PC-9 (cell line): ENCODE data around the gene KXD1. TPM values are rescaled to one million over a fixed set of nuclear protein-coding genes. Genes with fewer than 3 reads are reported as not detected.

Experiments
- BruUV-seq: library from RNA; stranded (reverse); fragments of 400-500 nt; replicated peaks from 2 replicates; lab custom pipeline; 2021; lab: Mats Ljungman, UMichigan
- CTCF ChIA-PET: fragments of 300-600 bp; sonication (Branson Sonifier 250); formaldehyde crosslinking; loops from one replicate; lab custom pipeline; 2022; ENCODE audit warnings: antibody characterized with exemption; lab: Charles Lee
- POLR2A ChIA-PET: fragments of 300-600 bp; sonication (Branson Sonifier 250); formaldehyde crosslinking; loops from one replicate; lab custom pipeline; 2022; ENCODE audit warnings: antibody characterized with exemption; ENCODE audit not compliant: unreplicated experiment; lab: Charles Lee
- DNase-seq, 2 experiments: peaks; one replicate each; pipeline versions ENCODE4 v3.0.0 to v3.0.0-alpha.2; 2015 to 2022; ENCODE audit warnings: mixed read lengths in 1 of 2
- H2AFZ ChIP-seq: fragments of 200-600 bp; sonication (generic); 2 replicates; pipeline ENCODE4 v1.8.1; 2017; ENCODE audit warnings: antibody characterized with exemption
- H3F3A ChIP-seq: fragments of 200-600 bp; sonication (generic); 2 replicates; pipeline ENCODE4 v1.8.1; 2017; ENCODE audit warnings: antibody characterized with exemption, mild to moderate bottlenecking, low read depth; ENCODE audit not compliant: insufficient read depth
- H3K27ac ChIP-seq: fragments of 200-600 bp; sonication (generic); 2 replicates; pipeline ENCODE4 v1.6.1; 2016; ENCODE audit warnings: mixed run types
- H3K27me3 ChIP-seq: fragments of 200-600 bp; sonication (generic); 2 replicates; pipeline ENCODE4 v1.6.1; 2016; ENCODE audit warnings: low read depth, mixed run types; ENCODE audit not compliant: insufficient read depth
- H3K36me3 ChIP-seq: fragments of 200-600 bp; sonication (generic); 2 replicates; pipeline ENCODE4 v1.6.1; 2016; ENCODE audit warnings: low read depth, mixed run types
- H3K4me1 ChIP-seq: fragments of 200-600 bp; sonication (generic); replicated peaks from 2 replicates; pipeline ENCODE4 v1.6.1; 2016; ENCODE audit warnings: mixed run types; ENCODE audit not compliant: insufficient read depth
- H3K4me2 ChIP-seq: fragments of 200-600 bp; sonication (generic); 2 replicates; pipeline ENCODE4 v1.6.1; 2017; ENCODE audit warnings: mixed run types
- H3K4me3 ChIP-seq: fragments of 200-600 bp; sonication (generic); 2 replicates; pipeline ENCODE4 v1.6.1; 2016; ENCODE audit warnings: mixed run types
- H3K79me2 ChIP-seq: fragments of 200-600 bp; sonication (generic); 2 replicates; pipeline ENCODE4 v1.6.1; 2017; ENCODE audit warnings: low read depth, mixed run types
- H3K9me2 ChIP-seq: fragments of 200-600 bp; sonication (generic); 2 replicates; pipeline ENCODE4 v1.8.1; 2017; ENCODE audit warnings: mild to moderate bottlenecking; ENCODE audit not compliant: insufficient read depth
- H3K9me3 ChIP-seq: fragments of 200-600 bp; sonication (generic); 2 replicates; pipeline ENCODE4 v1.8.1; 2016; ENCODE audit warnings: low read depth; ENCODE audit not compliant: insufficient read depth
- H4K20me1 ChIP-seq: fragments of 200-600 bp; sonication (generic); 2 replicates; pipeline ENCODE4 v1.8.1; 2017; ENCODE audit not compliant: insufficient read depth
- EZH2 ChIP-seq: fragments of 200-600 bp; sonication (generic); IDR thresholded peaks from 2 replicates; pipeline ENCODE4 v1.8.0; 2017; ENCODE audit warnings: antibody characterized with exemption, low read depth
- intact Hi-C: fragments of 100-400 bp; cut with micrococcal nuclease; formaldehyde crosslinking; loops from one replicate; pipeline ENCODE4 v1.10.0; 2022; ENCODE audit not compliant: unreplicated experiment
- total RNA-seq: library from RNA; stranded (reverse); gene quantifications from 2 replicates; pipeline ENCODE4 v1.2.3, GENCODE V29; 2021
- TF ChIP-seq, protein P1 (sequence below): fragments of 200-600 bp; sonication (generic); conservative IDR thresholded peaks from 2 replicates; pipeline ENCODE4 v1.6.1; 2017; ENCODE audit warnings: mixed run types, antibody characterized with exemption, mild to moderate bottlenecking, moderate library complexity

The KXD1 gene
- total RNA-seq, 1 experiment from 2014 or later = 101 TPM

DNA sequence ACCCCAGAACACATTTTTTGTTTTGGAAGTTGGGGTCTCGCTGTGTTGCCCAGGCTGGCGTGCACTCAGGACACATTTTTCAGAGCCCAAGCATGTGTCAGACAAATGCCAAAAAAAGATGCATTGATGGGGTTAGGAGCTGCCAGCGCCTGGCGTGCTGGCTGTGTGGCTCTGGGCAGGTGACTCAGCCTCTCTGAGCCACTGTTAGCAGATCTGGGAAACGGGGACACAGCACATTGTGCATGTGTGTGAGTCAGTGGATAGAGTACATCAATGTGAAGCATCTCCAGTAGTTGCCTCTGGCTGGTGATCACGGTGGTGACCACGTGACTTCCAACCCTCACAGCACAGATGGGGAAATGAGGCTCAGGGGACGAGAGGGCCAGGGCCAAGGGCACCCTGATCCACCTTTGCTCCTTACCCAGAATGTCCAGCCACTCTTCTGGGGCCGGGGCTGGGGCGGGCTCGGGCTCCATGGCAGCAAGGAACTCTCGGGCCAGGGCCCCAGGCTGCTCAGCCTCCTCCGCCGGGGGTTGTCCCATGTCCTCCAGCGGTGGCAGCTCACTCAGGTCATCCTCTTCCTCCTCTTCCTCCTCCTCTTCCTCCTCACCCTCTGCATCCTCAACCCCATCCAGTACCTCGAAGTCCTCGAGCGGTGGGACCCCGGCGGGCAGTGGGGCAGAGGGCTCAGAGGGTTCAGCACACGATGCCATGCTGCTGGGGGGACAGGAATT is 16.2 kb upstream of the KXD1 start:
- Histone ChIP-seq H4K20me1 (no peaks in the 10 kb centered on the region), H3K27me3 (no peaks in the 10 kb centered on the region), H3K4me3 (no peak overlapping the region; the same call in 1 of the 2 replicates), H3K36me3 (peaks cover 26% of the 10 kb centered on the region), H3K27ac (no peak overlapping the region), H3K79me2 (peaks cover 17% of the 10 kb centered on the region), H3K9me3 (no peaks in the 10 kb centered on the region), H2AFZ (no peak overlapping the region), H3K9me2 (no peaks in the 10 kb centered on the region), H3K4me1 (peaks cover 10% of the 10 kb centered on the region; the same call in 1 of the 2 replicates), H3F3A (peaks cover 6% of the 10 kb centered on the region; the same call in 1 of the 2 replicates), H3K4me2 (peak overlapping the region; percentile 99; the same call in 1 of the 2 replicates)
- TSS peak; percentile 10 for BruUV-seq
- TF ChIP-seq, protein P1, sequence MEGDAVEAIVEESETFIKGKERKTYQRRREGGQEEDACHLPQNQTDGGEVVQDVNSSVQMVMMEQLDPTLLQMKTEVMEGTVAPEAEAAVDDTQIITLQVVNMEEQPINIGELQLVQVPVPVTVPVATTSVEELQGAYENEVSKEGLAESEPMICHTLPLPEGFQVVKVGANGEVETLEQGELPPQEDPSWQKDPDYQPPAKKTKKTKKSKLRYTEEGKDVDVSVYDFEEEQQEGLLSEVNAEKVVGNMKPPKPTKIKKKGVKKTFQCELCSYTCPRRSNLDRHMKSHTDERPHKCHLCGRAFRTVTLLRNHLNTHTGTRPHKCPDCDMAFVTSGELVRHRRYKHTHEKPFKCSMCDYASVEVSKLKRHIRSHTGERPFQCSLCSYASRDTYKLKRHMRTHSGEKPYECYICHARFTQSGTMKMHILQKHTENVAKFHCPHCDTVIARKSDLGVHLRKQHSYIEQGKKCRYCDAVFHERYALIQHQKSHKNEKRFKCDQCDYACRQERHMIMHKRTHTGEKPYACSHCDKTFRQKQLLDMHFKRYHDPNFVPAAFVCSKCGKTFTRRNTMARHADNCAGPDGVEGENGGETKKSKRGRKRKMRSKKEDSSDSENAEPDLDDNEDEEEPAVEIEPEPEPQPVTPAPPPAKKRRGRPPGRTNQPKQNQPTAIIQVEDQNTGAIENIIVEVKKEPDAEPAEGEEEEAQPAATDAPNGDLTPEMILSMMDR = no peak
- no peak for TF ChIP-seq EZH2
- no peak for DNase-seq
- POLR2A ChIA-PET = no interaction called here
- intact Hi-C loops = no loop called here
- CTCF ChIA-PET = no interaction called here

DNA sequence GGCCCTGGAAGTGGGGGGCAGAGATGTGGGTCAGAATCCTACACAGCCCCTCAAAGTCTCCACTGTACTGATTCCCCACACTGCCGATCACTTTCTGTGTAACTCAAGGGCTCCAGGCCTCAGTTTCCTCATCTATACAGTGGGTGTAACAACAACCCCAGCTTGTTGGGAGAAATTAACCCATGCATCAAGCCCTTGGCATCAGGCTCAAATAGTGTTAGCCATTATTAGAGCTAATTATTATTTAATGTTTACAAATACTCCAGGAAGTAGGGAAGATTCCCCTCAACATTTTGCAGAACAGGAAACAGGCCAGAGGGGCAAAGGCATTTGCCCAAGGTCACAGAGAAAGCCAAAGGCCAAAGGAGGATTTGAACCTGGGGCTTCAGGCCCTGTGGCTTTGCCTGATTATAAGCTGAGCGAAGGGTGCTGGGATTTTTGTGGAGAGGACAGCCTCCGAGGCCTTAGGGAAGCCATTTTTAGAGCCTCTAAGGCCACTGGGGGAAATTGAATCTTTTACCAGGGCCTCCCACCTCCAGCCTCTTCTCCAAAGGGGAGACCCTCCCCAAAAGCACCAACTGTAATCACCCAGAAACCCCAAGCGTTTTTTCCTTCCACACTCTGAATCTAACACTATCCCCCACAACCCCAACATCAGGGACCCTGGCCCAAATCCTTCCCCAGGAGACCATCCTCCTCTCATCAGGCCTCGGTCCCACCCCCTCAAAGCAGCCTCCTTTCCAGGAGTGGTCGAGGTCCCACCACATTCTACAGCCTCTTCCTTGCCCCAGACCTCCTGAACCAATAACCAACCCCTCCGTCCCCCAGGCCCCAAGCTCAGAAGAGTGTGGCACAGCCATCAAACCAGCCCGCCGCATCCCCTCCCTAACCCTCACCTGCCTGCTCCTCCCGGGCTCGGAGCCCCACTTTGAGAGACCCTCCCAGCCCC is 15.4 kb upstream of the KXD1 start:
- POLR2A ChIA-PET = interaction anchor here (0.6 kb wide), 1 partner anchor 249 kb away, joined by 12 read pairs; no protein-coding TSS in a partner anchor
- Histone ChIP-seq H3K4me1 (peaks cover 10% of the 10 kb centered on the region; the same call in 1 of the 2 replicates), H3K79me2 (peaks cover 17% of the 10 kb centered on the region), H3K27ac (no peak overlapping the region), H3K4me2 (peak overlapping the region; percentile 99), H3K36me3 (peaks cover 24% of the 10 kb centered on the region), H3K9me3 (no peaks in the 10 kb centered on the region), H4K20me1 (no peaks in the 10 kb centered on the region), H2AFZ (peak overlapping the region; percentile 70; the same call in 1 of the 2 replicates), H3K9me2 (no peaks in the 10 kb centered on the region), H3K27me3 (no peaks in the 10 kb centered on the region), H3K4me3 (peak overlapping the region; percentile 86), H3F3A (peaks cover 6% of the 10 kb centered on the region; the same call in 1 of the 2 replicates)
- no TSS peak for BruUV-seq
- DNase-seq = no peak
- intact Hi-C loops = no loop called here
- CTCF ChIA-PET = interaction anchor here (0.6 kb wide), 1 partner anchor 152 kb away, joined by 5 read pairs; no protein-coding TSS in a partner anchor
- TF ChIP-seq, protein P1 = no peak
- no peak for TF ChIP-seq EZH2
